ENCODE measurements around the gene MDM4. TPM values are rescaled to one million over a fixed set of nuclear protein-coding genes. Genes with fewer than 3 reads are reported as not detected.

The MDM4 gene
- total RNA-seq, 1 experiment from 2014 or later, result 6.9 TPM

- peak; percentile 21 for DNase-seq (ENCODE audit: low read depth)
These were observed 62.9 kb downstream of the MDM4 start for GRCh38 chr1:204578867-204579664.

GRCh38 chr1:204579681-204580080 lies 63.5 kb downstream of the MDM4 start:
- DNase-seq (ENCODE audit: low read depth), result no peak

- DNase-seq (ENCODE audit: low read depth), result no peak
These were observed 64.7 kb downstream of the MDM4 start for GRCh38 chr1:204580862-204581261.

GRCh38 chr1:204581759-204582158 lies 65.6 kb downstream of the MDM4 start:
- DNase-seq (ENCODE audit: low read depth), result no peak

DNA sequence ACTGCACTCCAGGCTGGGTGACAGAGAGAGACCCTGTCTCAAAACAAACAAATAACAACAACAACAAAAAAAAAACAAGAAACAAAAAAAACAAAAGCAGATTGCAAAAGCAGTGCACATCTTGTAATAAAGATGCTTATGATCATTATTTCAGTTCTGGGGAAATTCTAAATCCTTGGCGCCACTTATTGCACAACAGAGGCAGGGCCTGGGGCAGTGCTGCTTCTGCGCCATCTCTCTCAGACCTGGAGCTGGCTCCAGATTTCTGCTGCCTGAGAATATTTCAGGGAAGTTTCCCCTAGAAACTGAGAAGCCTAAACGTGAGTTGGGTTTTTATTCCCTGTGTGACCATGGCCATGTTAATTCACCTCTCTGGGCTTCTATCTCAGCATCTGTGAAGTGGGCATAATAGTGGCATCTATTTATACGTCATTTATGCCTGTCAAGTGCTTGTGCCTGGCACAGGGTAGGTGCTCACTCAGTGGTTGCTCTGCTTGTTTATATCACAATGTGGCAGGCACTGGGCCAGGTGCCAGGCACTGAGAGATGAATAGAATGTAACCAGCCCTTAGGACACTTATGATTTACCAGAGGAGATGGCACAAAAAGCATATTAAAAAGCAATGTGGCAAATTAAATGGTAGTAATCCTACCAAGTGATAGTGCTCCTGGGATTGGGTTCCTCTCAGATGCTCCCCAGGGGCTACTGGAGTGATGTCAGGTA lies 67.9 kb downstream of the MDM4 start:
- DNase-seq (ENCODE audit: low read depth), result peak; percentile 50

DNA sequence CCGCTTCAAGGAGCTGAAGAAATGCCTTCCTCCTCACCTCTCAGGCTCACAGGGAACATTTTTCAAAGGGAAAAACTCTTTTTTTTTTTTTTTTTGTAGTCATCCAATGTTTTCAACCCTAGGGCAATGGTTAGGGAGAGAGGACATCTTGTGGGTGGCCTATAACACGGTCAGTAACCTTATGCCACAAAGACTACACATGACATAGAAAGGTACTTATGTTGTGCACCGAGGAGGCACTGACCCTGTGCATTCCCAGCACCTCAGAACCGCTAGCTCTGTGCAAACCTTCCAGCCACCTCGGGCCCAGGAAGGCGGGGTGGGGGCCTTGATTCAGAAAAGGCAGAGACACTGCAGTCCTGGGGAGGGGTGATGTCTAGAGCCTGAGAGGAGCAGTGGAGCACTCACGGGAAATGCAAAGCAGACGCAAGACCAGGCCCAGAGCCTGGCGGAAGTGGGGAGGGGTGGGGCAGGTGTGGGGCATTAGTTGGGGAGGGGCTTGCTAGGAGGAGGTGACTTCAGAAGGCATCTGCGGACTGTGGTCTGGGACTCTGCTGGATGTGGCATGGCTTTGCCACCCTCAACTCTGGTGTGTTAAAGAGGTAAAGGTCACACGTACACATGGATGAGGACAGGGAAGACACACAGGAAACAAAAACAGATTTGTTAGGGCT lies 68.6 kb downstream of the MDM4 start:
- no peak for DNase-seq (ENCODE audit: low read depth)

DNA sequence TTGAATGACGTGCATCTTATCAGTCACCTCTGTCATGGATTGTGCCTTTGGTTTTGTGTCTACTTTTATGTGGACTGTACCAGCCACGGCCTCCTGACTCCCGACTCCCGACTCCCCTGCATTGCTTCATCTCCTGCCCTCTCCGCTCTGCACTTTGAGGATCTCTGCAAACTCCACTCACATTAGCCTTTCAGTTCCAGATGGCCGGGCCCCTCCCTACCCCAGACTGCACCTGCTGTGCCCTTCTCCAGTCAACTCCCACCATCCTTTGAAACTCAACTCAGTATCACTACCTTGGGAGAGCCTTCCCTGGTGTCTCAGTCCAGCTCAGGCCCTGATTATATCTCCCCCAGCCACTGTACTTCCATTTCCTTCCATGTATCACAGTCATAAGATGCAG lies 71.4 kb downstream of the MDM4 start:
- DNase-seq (ENCODE audit: low read depth), result no peak

DNA sequence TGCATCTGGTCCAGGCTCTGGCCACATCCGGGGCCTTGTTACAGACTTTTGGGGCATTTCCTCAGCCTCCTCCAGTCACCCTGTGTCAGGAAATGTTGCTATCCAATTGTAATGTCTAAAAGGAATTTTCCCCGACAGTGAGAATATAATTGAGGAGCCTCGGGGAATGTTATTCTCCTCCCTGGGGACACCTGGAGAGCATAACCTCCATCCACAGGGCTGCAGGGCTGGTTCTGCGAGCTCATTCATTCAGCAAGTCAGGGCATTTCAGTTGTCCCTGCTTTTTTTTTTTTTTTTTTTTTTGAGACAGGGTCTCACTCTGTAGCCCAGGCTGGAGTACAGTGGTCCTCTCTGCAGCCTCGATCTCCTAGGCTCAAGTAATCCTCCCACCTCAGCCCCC lies 72.6 kb downstream of the MDM4 start:
- DNase-seq (ENCODE audit: low read depth), result no peak

DNA sequence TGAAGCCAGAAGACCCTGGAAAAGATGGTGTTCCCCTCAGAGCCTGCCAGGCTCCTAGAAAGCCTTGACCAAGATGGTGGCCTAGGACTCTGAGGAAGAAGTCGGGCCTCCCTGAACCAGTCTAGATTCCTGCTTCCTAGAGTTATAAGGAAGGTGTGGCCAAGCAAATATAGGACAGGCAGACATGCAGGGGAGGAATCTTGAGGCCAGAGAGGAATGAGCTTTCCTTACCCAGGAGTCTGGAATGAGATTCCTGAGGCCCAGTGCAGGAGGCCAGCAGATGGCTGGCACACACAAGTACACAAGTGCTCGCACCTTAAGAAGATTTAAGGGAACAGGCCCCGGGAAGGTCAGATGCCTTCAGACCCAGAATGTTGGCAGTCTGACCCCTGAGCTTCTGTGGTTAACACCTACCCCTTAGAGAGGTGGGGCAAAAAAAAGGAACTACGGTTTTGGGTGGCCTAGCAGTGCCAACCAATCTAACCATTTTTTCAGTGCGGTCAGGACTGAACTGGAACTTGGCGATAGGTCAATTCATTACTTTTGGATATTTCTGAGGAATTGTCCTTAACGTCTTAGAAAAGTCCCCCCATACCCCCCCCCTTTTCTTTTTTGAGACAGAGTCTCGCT lies 73.3 kb downstream of the MDM4 start:
- peak; percentile 15 for DNase-seq (ENCODE audit: low read depth)

- peak; percentile 58 for DNase-seq (ENCODE audit: low read depth)
These were observed 75.4 kb downstream of the MDM4 start for GRCh38 chr1:204591473-204592090.

DNA sequence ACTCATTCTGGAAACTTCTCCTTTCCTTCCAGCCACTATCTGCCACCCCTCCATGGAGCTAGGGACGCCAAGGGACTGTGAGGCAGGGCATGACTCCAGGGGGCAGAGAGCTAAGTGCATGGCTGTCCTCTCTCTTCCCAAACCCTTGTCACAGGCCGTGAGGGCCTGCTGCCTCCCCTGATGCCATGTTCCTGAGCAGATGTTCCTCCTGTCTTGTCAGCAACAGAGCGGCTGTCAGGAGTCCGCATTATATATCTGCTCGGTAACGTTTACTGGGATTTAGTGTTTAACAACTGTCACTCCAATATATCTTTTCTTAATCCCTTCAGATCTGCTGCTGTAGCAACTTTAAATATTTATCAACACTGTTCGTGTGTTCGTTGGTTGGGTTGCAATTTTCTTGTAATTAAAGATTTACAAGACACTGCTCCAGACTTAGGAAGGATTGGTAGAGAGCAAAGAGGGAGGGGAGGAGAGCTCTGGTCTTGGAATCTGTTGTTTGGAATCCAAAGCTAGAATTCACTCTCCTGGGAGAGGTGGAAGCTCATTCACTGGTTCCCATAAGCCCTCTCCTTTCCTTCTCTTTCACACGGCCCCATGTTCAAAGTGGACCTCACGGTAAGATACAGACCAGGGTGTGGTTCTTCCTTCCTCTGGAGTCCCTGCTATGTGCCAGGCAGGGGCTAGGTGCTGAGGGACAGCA lies 76.2 kb downstream of the MDM4 start:
- no peak for DNase-seq (ENCODE audit: low read depth)

DNA sequence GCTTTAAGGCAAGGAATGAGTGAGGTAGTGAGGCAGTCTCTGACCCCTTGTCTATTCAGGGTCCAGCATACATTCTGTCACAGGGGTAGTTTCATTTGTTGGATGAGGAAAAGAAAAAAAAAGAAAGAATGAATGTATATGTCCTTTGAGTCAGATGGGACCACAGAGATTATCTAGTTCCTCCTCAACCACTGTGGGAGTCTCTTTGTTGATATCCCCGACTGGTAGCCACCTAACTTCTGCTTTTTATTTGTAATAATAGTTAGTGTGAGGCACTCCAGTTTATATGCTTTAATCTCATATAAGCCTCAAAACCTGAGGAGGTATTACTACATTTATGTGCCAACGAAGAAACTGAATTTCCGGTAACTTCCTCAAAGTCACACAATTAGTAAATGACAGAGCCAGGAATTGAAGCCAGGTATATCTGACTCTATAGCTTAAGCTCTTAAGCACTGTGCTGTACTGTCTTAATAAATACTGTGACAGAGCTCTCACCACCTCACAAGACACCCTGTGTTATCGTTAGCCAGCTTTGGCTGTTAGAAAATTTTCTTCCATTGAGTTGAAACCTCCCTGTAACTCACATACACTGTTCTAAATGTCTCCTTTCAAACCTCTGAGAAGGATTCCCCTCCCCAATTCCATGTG lies 82.2 kb downstream of the MDM4 start:
- no peak for DNase-seq (ENCODE audit: low read depth)

- no peak for DNase-seq (ENCODE audit: low read depth)
These were observed 82.9 kb downstream of the MDM4 start for GRCh38 chr1:204599098-204599497.

- DNase-seq (ENCODE audit: low read depth), result no peak
These were observed 83.4 kb downstream of the MDM4 start for GRCh38 chr1:204599596-204599995.

DNA sequence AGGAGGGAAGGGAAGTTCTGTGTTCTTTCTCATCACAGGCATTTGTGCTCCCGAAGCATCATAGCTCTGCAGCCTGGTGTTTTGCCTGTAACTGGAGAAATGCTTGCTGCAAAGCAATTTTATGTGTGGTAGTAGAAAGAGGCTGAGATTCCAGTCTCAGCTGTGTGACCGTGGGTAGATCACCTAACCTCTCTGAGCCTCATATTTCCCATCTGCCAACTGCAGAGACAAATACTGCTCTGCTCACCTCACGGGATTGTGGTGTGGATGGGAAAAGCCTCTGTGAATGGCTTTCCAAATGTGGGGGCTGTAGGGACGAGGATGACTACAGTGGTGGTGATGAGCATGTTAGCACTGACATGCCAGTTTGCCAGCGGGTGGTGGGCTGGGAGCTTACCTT lies 84.0 kb downstream of the MDM4 start:
- no peak for DNase-seq (ENCODE audit: low read depth)

DNA sequence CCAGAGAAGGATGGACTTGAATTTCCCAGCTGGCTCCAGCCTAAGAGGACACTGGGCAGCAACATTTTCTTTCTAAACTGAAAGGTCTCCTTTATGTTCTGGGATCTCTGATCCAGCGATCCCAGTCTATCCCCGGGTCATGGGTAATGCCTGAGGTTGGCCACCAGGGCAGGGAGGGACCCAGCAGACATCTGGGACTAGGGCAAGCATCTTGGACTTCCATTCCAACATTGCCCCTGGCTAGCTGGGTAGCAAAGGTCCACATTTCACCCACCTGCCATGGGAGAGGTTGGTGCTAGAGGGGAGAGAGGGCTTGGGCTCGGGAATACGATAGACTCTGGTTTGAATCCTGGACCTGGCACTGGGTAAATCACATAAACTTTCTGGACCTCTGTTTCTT lies 84.8 kb downstream of the MDM4 start:
- DNase-seq (ENCODE audit: low read depth), result no peak

DNA sequence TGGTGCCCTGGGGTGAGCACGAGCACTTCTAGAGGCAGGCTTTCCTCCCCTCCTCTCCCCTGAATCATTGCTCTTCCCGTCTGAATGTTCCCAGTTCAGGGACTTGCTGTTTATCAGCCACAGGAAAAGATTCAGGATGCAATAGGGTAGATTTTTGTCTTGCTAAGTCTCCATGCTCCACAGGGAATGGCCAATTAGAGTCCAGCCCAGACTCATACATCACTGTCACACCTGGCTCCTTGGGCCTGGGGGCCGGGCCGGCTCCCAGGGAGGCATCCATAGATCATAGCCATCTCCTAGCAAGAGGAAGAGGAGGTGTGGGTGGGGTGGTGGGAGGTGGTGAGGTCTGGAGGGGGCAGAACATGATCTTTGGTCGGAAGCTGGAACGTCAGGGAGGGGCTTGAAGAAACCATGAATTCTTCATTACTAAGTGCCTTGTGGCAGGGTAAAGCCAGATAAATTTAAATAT lies 85.9 kb downstream of the MDM4 start:
- no peak for DNase-seq (ENCODE audit: low read depth)

GRCh38 chr1:204602871-204603542 lies 86.8 kb downstream of the MDM4 start:
- no peak for DNase-seq (ENCODE audit: low read depth)

GRCh38 chr1:204605791-204606190 lies 89.6 kb downstream of the MDM4 start:
- DNase-seq (ENCODE audit: low read depth), result no peak
